C4-2B (cell line): ENCODE measurements around the gene CCDC6.

Source experiments
- CTCF ChIP-seq: fragments of 450-650 bp; conservative IDR thresholded peaks from 2 replicates; pipeline ENCODE4 v1.5.1; 2017; ENCODE audit warnings: mild to moderate bottlenecking
- ZFX ChIP-seq: fragments of 450-650 bp; IDR thresholded peaks from 2 replicates; pipeline ENCODE4 v1.6.1; 2017

GRCh38 chr10:59877191-59877671 is 29.1 kb downstream of the CCDC6 start:
- TF ChIP-seq CTCF (no peak), ZFX (no peak)
